DOHH2 (cell line): ENCODE data around the gene DCLK2.

ENCODE experiments used
- H3F3A ChIP-seq: fragments of 200-600 bp; sonication (generic), shearing (Covaris generic); 2 replicates; pipeline ENCODE4 v1.6.0; 2016; ENCODE audit warnings: antibody characterized with exemption, mild to moderate bottlenecking; ENCODE audit not compliant: control insufficient read depth, insufficient read depth
- H3K27ac ChIP-seq: fragments of 200-600 bp; sonication (generic); 2 replicates; pipeline ENCODE4 v1.5.1; 2014; ENCODE audit warnings: low read depth, mild to moderate bottlenecking, low read length, moderate library complexity
- H3K27me3 ChIP-seq: fragments of 200-600 bp; sonication (generic); 2 replicates; pipeline ENCODE4 v1.6.1; 2014; ENCODE audit warnings: mild to moderate bottlenecking, low read length, mixed read lengths; ENCODE audit not compliant: control insufficient read depth
- H3K36me3 ChIP-seq: fragments of 200-600 bp; sonication (generic); 2 replicates; pipeline ENCODE4 v1.6.1; 2014; ENCODE audit warnings: mild to moderate bottlenecking, low read length, moderate library complexity, mixed read lengths; ENCODE audit not compliant: control insufficient read depth
- H3K4me1 ChIP-seq: fragments of 200-600 bp; sonication (generic); 2 replicates; pipeline ENCODE4 v1.6.1; 2014; ENCODE audit warnings: mild to moderate bottlenecking, low read length, mixed read lengths; ENCODE audit not compliant: control insufficient read depth
- H3K4me2 ChIP-seq: fragments of 200-600 bp; sonication (generic); 2 replicates; pipeline ENCODE4 v1.6.0; 2014; ENCODE audit warnings: mild to moderate bottlenecking, low read length, moderate library complexity
- H3K4me3 ChIP-seq: fragments of 200-600 bp; sonication (generic); 2 replicates; pipeline ENCODE4 v1.5.1; 2014; ENCODE audit warnings: mild to moderate bottlenecking, low read length, mixed read lengths
- H3K79me2 ChIP-seq: fragments of 200-600 bp; sonication (generic); 2 replicates; pipeline ENCODE4 v1.6.1; 2014; ENCODE audit warnings: mild to moderate bottlenecking, low read length, mixed read lengths; ENCODE audit not compliant: control insufficient read depth
- H3K9me2 ChIP-seq: fragments of 200-600 bp; sonication (generic); replicated peaks from 2 replicates; pipeline ENCODE4 v1.6.1; 2014; ENCODE audit warnings: mild to moderate bottlenecking, low read length, mixed read lengths; ENCODE audit not compliant: control insufficient read depth
- H3K9me3 ChIP-seq: fragments of 200-600 bp; sonication (generic); 2 replicates; pipeline ENCODE4 v1.6.1; 2014; ENCODE audit warnings: antibody characterized with exemption, low read length, mixed read lengths; ENCODE audit not compliant: control insufficient read depth, insufficient read depth
- H4K20me1 ChIP-seq: fragments of 200-600 bp; sonication (generic); 2 replicates; pipeline ENCODE4 v1.6.0; 2014; ENCODE audit warnings: low read depth, mild to moderate bottlenecking, antibody characterized with exemption, low read length, moderate library complexity; ENCODE audit not compliant: control insufficient read depth, insufficient read depth
- CTCF ChIP-seq: fragments of 200-600 bp; sonication (generic); IDR thresholded peaks from one replicate; pipeline ENCODE4 v1.5.1; 2014; ENCODE audit warnings: antibody characterized with exemption, mild to moderate bottlenecking, low read depth, low read length; ENCODE audit not compliant: poor library complexity, severe bottlenecking
- EZH2phosphoT487 ChIP-seq: fragments of 200-600 bp; sonication (generic); IDR thresholded peaks from 2 replicates; pipeline ENCODE4 v1.6.1; 2017; ENCODE audit warnings: borderline replicate concordance, mild to moderate bottlenecking, antibody characterized with exemption, low read length, moderate library complexity, mixed read lengths

The DCLK2 gene

GRCh38 chr4:150078041-150078578 is at the start of gene DCLK2:
DCLK2 (plus strand) TSS chr4:150078445; CDS start chr4:150079028, 583 bp downstream.
- Histone ChIP-seq H3K27me3 (no peaks in the 10 kb centered on the region), H3K9me3 (0 out of 2 replicates have a peak, but pooled peaks cover 5% of the 10 kb centered on the region), H4K20me1 (no peaks in the 10 kb centered on the region), H3K4me1 (no peaks in the 10 kb centered on the region), H3K36me3 (no peaks in the 10 kb centered on the region), H3K79me2 (no peaks in the 10 kb centered on the region), H3K4me2 (no peak within 1 kb of the TSS), H3F3A (no peaks in the 10 kb centered on the region), H3K27ac (no peak within 1 kb of the TSS), H3K9me2 (no peaks in the 10 kb centered on the region), H3K4me3 (no peak within 1 kb of the TSS)
- TF ChIP-seq EZH2phosphoT487 (no peak), CTCF (no peak)

- no peaks in the 10 kb centered on the region for H3F3A ChIP-seq
- no peaks in the 10 kb centered on the region for H3K36me3 ChIP-seq
- H3K4me1 ChIP-seq: no peaks in the 10 kb centered on the region
- no peaks in the 10 kb centered on the region for H3K79me2 ChIP-seq
- H3K4me3 ChIP-seq: no peak overlapping the region
- H4K20me1 ChIP-seq: no peaks in the 10 kb centered on the region
- no peak overlapping the region for H3K27ac ChIP-seq
- TF ChIP-seq EZH2phosphoT487: no peak
- no peak for TF ChIP-seq CTCF
- no peak overlapping the region for H3K4me2 ChIP-seq
- H3K27me3 ChIP-seq: no peaks in the 10 kb centered on the region
- H3K9me2 ChIP-seq: no peaks in the 10 kb centered on the region
- peaks cover under 1% of the 10 kb centered on the region; the same call in 1 of the 2 replicates for H3K9me3 ChIP-seq
These were observed 45.7 kb upstream of the DCLK2 start for GRCh38 chr4:150032541-150032940.

GRCh38 chr4:150033081-150033480 is 45.2 kb upstream of the DCLK2 start:
- H3K36me3 ChIP-seq: no peaks in the 10 kb centered on the region

More at GRCh38 chr4:150033081-150033480, 45.2 kb upstream of the DCLK2 start:
- no peaks in the 10 kb centered on the region for H3K4me1 ChIP-seq
- H3K9me3 ChIP-seq: no peaks in the 10 kb centered on the region
- no peaks in the 10 kb centered on the region for H3K79me2 ChIP-seq
- no peak overlapping the region for H3K27ac ChIP-seq
- no peaks in the 10 kb centered on the region for H3K9me2 ChIP-seq
- TF ChIP-seq EZH2phosphoT487 (no peak), CTCF (no peak)
- no peaks in the 10 kb centered on the region for H3K27me3 ChIP-seq
- no peaks in the 10 kb centered on the region for H4K20me1 ChIP-seq
- H3K4me2 ChIP-seq: no peak overlapping the region
- H3F3A ChIP-seq: no peaks in the 10 kb centered on the region
- no peak overlapping the region for H3K4me3 ChIP-seq
